NOMO-1 (cell line): ENCODE results near the gene CYLD.

Experiments used
- DNase-seq, 2 experiments: peaks; one replicate each; lab custom pipeline; 2025; ENCODE audit not compliant: unreplicated experiment in 2 of 2; lab: John Stamatoyannopoulos, UW

CYLD gene

GRCh38 chr16:50776037-50776436 lies 34.2 kb downstream of the CYLD start:
- DNase-seq: no peak

GRCh38 chr16:50778284-50779163 lies 36.6 kb downstream of the CYLD start:
- no peak for DNase-seq

GRCh38 chr16:50781043-50781442 lies 39.2 kb downstream of the CYLD start:
- no peak for DNase-seq

- DNase-seq: no peak
Observed at GRCh38 chr16:50781518-50781917, 39.6 kb downstream of the CYLD start.

GRCh38 chr16:50789757-50790156 lies 47.9 kb downstream of the CYLD start:
- DNase-seq: no peak

- no peak for DNase-seq
Observed at GRCh38 chr16:50791522-50791921, 49.6 kb downstream of the CYLD start.

- DNase-seq: no peak
Observed at GRCh38 chr16:50796829-50797228, 54.9 kb downstream of the CYLD start.

GRCh38 chr16:50797456-50797855 lies 55.6 kb downstream of the CYLD start:
- no peak for DNase-seq

GRCh38 chr16:50800074-50800473 lies 58.2 kb downstream of the CYLD start:
- DNase-seq: no peak

- DNase-seq: no peak
Observed at GRCh38 chr16:50801036-50801435, 59.1 kb downstream of the CYLD start.

GRCh38 chr16:50802000-50802399 lies 60.1 kb downstream of the CYLD start:
- no peak for DNase-seq

GRCh38 chr16:50802961-50803360 lies 61.1 kb downstream of the CYLD start:
- DNase-seq: no peak

GRCh38 chr16:50804290-50804907 lies 62.5 kb downstream of the CYLD start:
- no peak for DNase-seq

- DNase-seq: peak; percentile 89 to 93
Observed at GRCh38 chr16:50806099-50807062, 64.5 kb downstream of the CYLD start.

GRCh38 chr16:50808929-50809538 lies 67.1 kb downstream of the CYLD start:
- no peak for DNase-seq

- DNase-seq: no peak
Observed at GRCh38 chr16:50809561-50809960, 67.7 kb downstream of the CYLD start.

- DNase-seq: no peak
Observed at GRCh38 chr16:50810241-50810965, 68.5 kb downstream of the CYLD start.

GRCh38 chr16:50812046-50812445 lies 70.2 kb downstream of the CYLD start:
- no peak for DNase-seq

GRCh38 chr16:50812876-50813466 lies 71.1 kb downstream of the CYLD start:
- no peak for DNase-seq

GRCh38 chr16:50814052-50814451 lies 72.2 kb downstream of the CYLD start:
- no peak for DNase-seq
